ENCODE results near the gene KDF1.

Gene KDF1

DNA sequence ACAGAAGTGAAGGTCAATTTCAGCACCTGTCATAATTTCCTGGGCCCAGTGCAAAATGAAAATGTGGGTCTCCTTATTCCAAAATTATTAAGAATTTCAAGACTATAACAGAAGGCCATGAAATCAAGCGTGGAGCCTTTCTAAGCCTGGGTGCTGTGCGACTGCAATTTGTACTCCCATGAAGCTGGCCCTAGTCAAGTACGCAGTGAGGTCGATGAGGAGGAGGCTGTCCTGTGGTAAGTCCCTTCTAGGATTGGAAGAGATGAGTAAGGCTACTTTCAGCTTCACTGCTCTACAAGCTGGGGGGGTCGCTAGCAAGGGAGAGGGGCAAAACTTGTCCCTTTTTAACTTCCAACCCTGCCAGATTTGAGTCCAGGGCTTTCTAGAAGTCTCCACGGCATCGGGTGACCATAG lies 39.1 kb downstream of the KDF1 start:
- ChIA-PET CTCF (no interaction called here), POLR2A (interaction anchor here (1.4 to 1.5 kb wide), 2 partner anchors 21 to 56 kb away, joined by 3 to 4 read pairs; partner anchors contain the start of gene GPATCH3)
- TF ChIP-seq NFRKB (IDR thresholded peaks at IDR 0.05), result no peak
- TF ChIP-seq FOXA1 (IDR thresholded peaks at IDR 0.05), result no peak
- TF ChIP-seq HDGF (IDR thresholded peaks at IDR 0.05; ENCODE audit: borderline replicate concordance), result no peak
- no peak for TF ChIP-seq TARDBP (IDR thresholded peaks at IDR 0.05)
- no peak for TF ChIP-seq ARNT (IDR thresholded peaks at IDR 0.05)
- no peak for TF ChIP-seq FOXM1 (IDR thresholded peaks at IDR 0.05; ENCODE audit: borderline replicate concordance)
- TF ChIP-seq ELF4 (IDR thresholded peaks at IDR 0.05), result no peak
- TF ChIP-seq, protein P1, sequence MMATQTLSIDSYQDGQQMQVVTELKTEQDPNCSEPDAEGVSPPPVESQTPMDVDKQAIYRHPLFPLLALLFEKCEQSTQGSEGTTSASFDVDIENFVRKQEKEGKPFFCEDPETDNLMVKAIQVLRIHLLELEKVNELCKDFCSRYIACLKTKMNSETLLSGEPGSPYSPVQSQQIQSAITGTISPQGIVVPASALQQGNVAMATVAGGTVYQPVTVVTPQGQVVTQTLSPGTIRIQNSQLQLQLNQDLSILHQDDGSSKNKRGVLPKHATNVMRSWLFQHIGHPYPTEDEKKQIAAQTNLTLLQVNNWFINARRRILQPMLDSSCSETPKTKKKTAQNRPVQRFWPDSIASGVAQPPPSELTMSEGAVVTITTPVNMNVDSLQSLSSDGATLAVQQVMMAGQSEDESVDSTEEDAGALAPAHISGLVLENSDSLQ (IDR thresholded peaks at IDR 0.05), result no peak
- no peak for TF ChIP-seq FOXK2 (IDR thresholded peaks at IDR 0.05)
- DNase-seq (ENCODE audit: extremely low spot score), result no peak

DNA sequence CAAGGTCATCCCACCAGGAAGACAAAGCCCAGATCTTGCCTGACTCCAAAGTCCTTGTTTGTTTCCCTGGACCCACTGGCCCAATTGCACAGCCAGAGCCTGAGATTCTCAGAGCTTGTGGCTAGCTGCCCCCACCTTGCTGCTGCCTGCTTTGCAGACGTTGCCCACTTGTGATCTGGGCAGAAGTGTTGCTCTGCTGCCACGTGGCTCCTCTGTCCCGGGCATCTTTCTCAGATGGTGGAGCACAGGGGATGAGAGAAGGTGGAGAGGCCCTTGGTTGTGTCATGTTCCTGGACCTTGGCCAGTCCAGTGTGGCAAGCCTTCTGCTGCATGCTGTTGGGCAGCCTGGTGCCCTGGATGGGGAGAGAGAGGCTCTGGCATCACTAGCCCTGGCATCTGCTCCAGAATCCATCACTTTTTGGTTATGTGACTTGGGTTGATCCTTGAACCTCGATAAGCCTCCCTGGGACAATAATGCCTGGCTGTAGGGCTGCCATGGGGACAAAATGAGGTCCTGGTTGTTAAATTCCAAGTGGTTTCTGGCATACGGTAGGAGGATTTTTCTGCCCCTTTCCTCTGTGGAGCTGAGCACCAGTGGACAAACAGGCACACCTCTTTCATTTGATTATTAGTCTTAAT lies 44.9 kb downstream of the KDF1 start:
- POLR2A ChIA-PET, result interaction anchor here (4.6 kb wide), 1 partner anchor 16 kb away, joined by 31 read pairs; the partner anchor contains the start of gene GPATCH3
- CTCF ChIA-PET, result interaction anchor here (0.9 kb wide), 1 partner anchor 106 kb away, joined by 3 read pairs; no protein-coding TSS in a partner anchor
- no peak for DNase-seq (ENCODE audit: extremely low spot score)
- TF ChIP-seq, protein P1 (IDR thresholded peaks at IDR 0.05), result no peak

DNA sequence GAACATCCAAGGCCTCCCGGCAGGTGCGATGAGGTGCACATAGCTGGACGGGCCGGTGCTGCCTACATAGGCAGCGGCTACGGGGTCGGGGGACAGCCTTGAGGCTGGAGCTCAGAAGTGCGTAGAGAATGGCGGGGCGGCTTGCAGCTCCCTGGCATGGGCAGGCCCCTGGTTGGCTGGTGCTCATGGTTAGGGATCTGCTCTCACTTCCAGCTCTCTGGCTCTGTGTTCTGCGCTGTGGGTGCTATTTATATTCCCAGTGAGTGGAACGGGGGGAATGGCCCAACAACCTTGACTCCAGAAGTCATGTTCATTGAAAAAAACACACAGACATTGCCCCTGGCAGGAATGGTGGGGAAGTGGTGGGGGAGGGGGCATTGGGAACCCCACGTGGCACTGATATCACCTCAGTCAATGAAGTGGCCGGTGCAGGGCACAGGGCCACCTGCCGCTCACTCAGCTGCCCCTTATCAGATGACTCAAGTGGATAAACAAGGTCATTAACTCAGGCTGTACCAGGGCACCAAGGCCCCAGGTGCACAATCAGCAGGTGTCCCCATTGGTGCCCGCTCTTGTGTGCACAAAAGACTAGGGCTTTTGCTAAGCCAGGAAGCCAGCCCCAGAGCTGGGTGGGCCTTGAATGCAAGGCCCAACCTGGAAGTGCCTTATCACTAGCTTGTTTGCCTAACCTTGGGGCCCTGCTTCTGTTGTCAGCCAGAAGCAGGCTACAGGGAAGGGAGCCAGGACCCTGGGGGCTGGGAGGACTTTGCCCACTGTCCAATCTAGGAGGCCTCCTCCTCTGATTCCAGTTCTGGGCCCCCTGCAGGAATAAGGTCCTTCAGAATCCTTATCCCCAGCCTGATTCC lies 46.3 kb downstream of the KDF1 start, which contains the start of gene NR0B2:
NR0B2 (minus strand) TSS at position 222 of the 866 bp plus-strand sequence; CDS start at position 187, 35 bp downstream.
- ChIA-PET POLR2A (interaction anchor here (2.3 to 4.6 kb wide), 3 partner anchors 15 to 49 kb away, joined by 8 to 31 read pairs (median 13); partner anchors contain the start of genes GPATCH3 and GPN2), CTCF (interaction anchor here (1.0 kb wide), 1 partner anchor 9 kb away, joined by 3 read pairs; no protein-coding TSS in a partner anchor)
- TF ChIP-seq, protein P1 (IDR thresholded peaks at IDR 0.05), result no peak
- TF ChIP-seq FOXA1 (IDR thresholded peaks at IDR 0.05), result no peak
- no peak for TF ChIP-seq TARDBP (IDR thresholded peaks at IDR 0.05)
- no peak for TF ChIP-seq L3MBTL2 (conservative IDR thresholded peaks at IDR 0.05)
- no peak for TF ChIP-seq FOXM1 (IDR thresholded peaks at IDR 0.05; ENCODE audit: borderline replicate concordance)
- no peak for TF ChIP-seq ZNF384 (IDR thresholded peaks at IDR 0.05)
- TF ChIP-seq CTBP1 (IDR thresholded peaks at IDR 0.05; ENCODE audit: borderline replicate concordance), result no peak
- TF ChIP-seq SUZ12 (IDR thresholded peaks at IDR 0.05), result no peak
- TF ChIP-seq NFRKB (IDR thresholded peaks at IDR 0.05), result no peak
- TF ChIP-seq ARNT (IDR thresholded peaks at IDR 0.05), result no peak
- TF ChIP-seq FOXK2 (IDR thresholded peaks at IDR 0.05), result no peak
- TF ChIP-seq LEF1 (IDR thresholded peaks at IDR 0.05; ENCODE audit: borderline replicate concordance), result no peak
- no peak for TF ChIP-seq SP1 (IDR thresholded peaks at IDR 0.05)
- TF ChIP-seq ELF4 (IDR thresholded peaks at IDR 0.05), result no peak
- no peak for DNase-seq (ENCODE audit: extremely low spot score)

DNA sequence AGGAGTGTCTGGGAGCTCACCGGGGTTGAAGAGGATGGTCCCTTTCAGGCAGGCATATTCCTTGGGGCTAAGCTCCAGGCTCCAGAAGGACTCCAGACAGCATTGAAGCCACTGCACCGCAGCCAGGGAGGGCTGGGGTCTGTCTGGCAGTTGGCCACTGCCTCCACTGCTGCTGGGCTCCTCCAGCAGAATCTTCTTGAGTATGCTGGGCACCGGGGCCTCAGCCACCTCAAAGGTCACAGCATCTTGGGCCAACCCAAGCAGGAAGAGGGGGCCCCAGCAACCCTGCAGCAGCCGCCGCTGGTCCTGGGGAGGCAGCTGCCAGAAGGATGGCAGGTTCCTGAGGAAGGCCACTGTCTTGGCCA lies 46.9 kb downstream of the KDF1 start:
- CTCF ChIA-PET, result interaction anchor here (0.7 to 1.0 kb wide), 2 partner anchors 9 to 10 kb away, joined by 3 to 4 read pairs; no protein-coding TSS in a partner anchor
- TF ChIP-seq L3MBTL2 (conservative IDR thresholded peaks at IDR 0.05), result no peak
- TF ChIP-seq, protein P1 (IDR thresholded peaks at IDR 0.05), result no peak
- TF ChIP-seq SUZ12 (IDR thresholded peaks at IDR 0.05), result no peak
- TF ChIP-seq SP1 (IDR thresholded peaks at IDR 0.05), result no peak
- TF ChIP-seq CTBP1 (IDR thresholded peaks at IDR 0.05; ENCODE audit: borderline replicate concordance), result no peak
- no peak for TF ChIP-seq HDGF (IDR thresholded peaks at IDR 0.05; ENCODE audit: borderline replicate concordance)
- TF ChIP-seq FOXA1 (IDR thresholded peaks at IDR 0.05), result no peak
- POLR2A ChIA-PET, result interaction anchor here (0.7 to 4.6 kb wide), 4 partner anchors 10 to 49 kb away, joined by 3 to 31 read pairs (median 10); partner anchors contain the start of genes GPATCH3 and GPN2
- DNase-seq (ENCODE audit: extremely low spot score), result no peak

DNA sequence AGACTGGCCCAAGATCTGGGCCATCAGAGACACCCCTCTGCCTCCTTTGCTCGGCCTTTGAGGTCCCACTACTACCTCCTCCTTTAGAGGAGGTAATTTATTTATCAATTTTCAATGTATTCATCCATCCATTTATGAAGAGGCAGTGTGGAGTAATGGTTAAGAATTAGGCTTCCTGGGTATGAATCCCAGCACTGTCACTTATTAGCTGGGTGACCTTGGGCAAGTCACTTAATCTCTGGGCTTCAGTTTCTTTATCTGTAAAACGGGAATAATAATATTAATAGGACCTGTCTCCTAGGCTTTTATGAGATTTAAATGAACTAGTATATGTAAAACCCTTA lies 48.1 kb downstream of the KDF1 start:
- POLR2A ChIA-PET, result interaction anchor here (2.4 to 4.6 kb wide), 2 partner anchors 13 to 47 kb away, joined by 8 to 31 read pairs; partner anchors contain the start of gene GPATCH3

More for the DNA sequence above, 48.1 kb downstream of the KDF1 start:
- no peak for DNase-seq (ENCODE audit: extremely low spot score)
- TF ChIP-seq BHLHE40 (IDR thresholded peaks at IDR 0.05; ENCODE audit: borderline replicate concordance), result no peak
- TF ChIP-seq TARDBP (IDR thresholded peaks at IDR 0.05), result no peak
- TF ChIP-seq SP1 (IDR thresholded peaks at IDR 0.05), result no peak
- no peak for TF ChIP-seq L3MBTL2 (conservative IDR thresholded peaks at IDR 0.05)
- TF ChIP-seq, protein P1 (IDR thresholded peaks at IDR 0.05), result no peak
- TF ChIP-seq FOXM1 (IDR thresholded peaks at IDR 0.05; ENCODE audit: borderline replicate concordance), result no peak
- TF ChIP-seq LEF1 (IDR thresholded peaks at IDR 0.05; ENCODE audit: borderline replicate concordance), result no peak
- no peak for TF ChIP-seq ELF4 (IDR thresholded peaks at IDR 0.05)
- TF ChIP-seq CTBP1 (IDR thresholded peaks at IDR 0.05; ENCODE audit: borderline replicate concordance), result no peak
- no peak for TF ChIP-seq NFRKB (IDR thresholded peaks at IDR 0.05)
- TF ChIP-seq HDGF (IDR thresholded peaks at IDR 0.05; ENCODE audit: borderline replicate concordance), result no peak
- TF ChIP-seq FOXA1 (IDR thresholded peaks at IDR 0.05), result no peak
- TF ChIP-seq ZNF384 (IDR thresholded peaks at IDR 0.05), result no peak
- no peak for TF ChIP-seq ARNT (IDR thresholded peaks at IDR 0.05)
- no peak for TF ChIP-seq SUZ12 (IDR thresholded peaks at IDR 0.05)
- TF ChIP-seq FOXK2 (IDR thresholded peaks at IDR 0.05), result no peak
- CTCF ChIA-PET, result no interaction called here

Data from HEK293T (cell line).